GM19328 (cell line): Measurements from ENCODE around the gene GNAS.

ENCODE experiments used
- ATAC-seq: cut with Tn5 transposase; IDR thresholded peaks from one replicate; pipeline ENCODE4 v1.9.1; 2021; ENCODE audit warnings: mild to moderate bottlenecking, moderate library complexity; ENCODE audit not compliant: unreplicated experiment

The GNAS gene

DNA sequence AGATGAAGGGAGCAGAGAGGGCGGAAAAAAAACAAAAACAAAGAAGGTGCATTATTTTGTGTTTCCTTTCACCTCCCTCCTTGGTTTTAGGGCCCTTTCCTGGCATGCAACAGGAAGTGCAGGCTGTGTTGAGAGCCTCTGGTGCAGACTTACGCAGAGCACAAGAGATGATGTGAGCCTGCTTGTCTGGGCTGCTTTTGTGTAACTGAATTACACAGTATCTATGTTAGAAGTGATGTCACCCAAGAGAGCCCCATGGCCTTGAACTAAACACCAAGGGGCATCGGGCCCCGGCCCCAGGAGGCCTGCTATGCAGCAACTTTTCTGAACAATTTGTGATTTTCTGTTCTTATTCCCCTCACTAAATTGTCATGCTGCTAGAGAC, 25.5 kb downstream of the GNAS start:
- ATAC-seq: no peak

DNA sequence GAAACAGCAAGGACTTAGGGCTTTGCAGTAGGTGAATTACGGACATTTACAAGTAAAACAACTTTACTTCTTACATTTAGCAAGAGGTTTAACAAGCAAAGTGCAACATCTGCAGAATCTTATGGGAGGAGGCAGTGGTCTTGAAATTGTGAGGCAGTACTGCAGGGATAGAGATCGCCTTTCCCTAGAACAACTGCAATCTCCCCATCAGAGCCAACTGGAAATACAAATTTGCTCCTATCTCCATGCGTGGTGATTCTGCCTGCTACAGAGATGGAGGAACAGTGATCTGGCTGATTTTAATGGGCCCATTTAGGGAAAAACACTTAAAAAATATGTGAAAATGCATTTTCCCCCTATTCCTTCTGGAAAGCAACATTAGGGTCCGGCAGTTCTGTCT, 25.9 kb downstream of the GNAS start:
- no peak for ATAC-seq

DNA sequence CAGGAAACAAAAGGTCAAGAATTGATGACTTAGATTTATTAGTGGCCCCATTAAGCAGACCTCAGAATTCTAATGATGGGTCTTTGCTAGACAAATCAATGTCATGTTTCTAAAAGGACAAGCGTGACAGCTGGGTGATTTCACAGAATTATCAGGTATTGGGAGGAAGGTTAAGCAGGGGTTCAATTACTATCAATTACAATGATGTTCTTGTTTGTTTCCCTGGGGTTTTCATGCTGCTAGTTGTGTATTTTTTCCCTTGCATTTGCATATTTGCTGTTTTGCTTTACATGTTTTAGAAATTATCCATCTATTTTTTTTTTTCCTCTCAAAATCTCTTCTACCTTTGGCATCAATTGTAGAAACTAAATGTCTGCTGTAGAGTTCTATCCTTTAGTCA, 27.9 kb downstream of the GNAS start:
- ATAC-seq: no peak

DNA sequence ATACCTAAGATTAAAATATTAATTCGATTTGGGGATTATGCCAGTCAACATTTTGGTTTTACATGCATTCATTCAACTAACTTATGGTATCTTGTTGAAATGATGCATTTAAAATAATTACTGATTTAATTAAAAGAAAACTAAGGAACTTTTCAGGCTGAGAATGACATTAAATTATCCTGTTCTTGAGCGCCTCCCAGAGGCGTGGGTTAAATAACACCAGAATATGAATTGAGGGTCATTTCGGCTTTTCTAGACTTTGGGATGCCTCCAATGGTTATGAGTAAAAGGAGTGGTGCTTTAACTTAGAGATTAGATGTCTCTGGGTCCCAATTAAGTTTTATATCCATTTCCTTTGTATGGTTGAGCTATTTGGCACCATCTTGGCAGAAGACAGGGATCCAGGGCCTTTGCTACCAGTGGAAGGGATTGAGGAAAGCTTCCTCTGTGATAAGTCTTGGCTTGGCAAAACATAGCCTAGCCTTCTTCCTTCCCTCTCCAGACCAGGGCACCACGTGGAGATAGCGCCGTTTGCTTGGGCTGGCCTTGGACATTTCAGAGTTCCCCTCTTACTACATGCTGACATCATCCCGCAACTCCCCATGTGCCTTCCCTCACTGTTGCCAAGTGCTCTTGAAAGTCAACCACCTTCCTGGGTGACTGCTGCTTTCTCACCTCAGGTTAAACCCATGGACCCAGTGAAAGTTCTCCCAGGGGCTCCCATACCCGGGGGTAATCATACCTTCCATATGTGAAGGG, 28.7 kb downstream of the GNAS start:
- no peak for ATAC-seq

DNA sequence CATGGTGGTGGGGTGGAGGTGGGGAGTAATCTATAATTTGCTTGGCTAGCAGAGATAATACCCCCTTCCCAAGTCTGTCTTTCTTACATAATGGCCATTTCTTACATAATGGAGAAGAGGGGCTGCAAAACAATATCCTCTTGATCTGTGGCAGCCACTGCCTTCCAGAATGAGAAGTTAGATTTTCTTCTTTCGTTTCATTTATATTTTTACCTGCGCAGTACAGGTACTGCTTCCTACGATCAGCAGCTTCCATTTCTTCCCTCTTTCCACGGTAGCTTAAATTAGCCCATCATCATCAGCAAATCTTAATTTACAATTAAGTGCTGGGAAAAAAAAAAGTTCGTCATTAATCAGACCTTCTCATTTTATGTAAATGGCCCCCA, 30.2 kb downstream of the GNAS start:
- ATAC-seq: no peak

DNA sequence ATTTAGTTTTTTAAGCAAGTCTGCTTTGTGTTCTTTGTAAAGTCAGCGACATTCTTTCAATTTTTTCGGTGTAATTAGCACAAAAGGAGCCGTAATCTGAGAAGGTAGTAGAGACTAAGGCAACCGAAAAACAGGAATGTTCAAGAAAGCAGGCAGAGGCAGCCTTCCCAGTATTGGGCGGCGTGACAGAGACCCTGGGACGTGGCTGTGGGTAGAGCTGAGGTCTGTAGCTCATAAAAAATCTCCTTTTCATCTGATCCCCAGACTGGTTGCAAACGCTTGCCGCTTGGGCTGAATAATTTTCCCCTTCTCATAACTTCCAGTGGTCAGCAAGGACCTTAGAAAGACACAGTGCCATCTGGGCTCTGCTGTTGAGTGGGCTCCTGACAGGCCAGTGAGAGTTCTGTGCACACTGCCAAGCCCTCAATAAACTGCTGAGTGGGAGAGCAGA, 30.8 kb downstream of the GNAS start:
- no peak for ATAC-seq

DNA sequence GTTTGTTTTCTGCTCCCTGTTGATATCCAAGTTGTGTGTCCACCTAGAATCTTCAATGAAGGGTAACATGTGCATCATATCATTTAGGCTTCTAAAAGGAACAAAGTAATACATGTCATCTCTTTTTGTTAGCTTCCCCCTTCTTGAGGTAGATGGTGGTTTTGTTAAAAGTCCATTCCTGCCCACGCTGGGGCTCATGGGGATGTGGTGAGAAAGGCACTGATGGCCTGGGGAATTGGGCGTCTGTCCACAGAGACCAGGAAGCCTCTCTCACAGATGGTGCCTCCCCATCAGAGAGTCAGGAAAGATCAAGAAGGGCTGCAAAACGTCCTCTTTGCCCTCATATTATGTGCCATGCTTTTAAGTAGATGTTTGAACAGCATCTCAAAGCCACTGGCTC, 32.5 kb downstream of the GNAS start:
- ATAC-seq: no peak

DNA sequence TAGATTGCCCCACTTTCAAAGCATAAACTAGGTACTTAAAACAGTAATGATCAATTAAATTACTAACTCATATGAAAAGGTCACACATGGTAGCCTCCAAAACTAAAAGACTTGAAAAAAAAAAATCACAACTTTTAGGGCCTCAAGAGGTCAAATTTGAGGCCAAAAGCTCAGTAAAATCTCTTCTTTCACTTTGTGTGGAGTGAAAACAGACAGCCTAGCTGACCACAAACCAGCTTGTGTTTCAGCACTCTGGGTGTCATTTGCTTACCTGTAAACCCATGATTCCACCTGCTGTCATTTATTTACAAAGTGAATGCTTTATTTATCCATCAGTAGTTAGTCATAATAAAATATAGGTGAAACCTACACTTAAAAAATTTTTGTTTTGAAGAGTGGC, 34.0 kb downstream of the GNAS start:
- ATAC-seq: no peak

DNA sequence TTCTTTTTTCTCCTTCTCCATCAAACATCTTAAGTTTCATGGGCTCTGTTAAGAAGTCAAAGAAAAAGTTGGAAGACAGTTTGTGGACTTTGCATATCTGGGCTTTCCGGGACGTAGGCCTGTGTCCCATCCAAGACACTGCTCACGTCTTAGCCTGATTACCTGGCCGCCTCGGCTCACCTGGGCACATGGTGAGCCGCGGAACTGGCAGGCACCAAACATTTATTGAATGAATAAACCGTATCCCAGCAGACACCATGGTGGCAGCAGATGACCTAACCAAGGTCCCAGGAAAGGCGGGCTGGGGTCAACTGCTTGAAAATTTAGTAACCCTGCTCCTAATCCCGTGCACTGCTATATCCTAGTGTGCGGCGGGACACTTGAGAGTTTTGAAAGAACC, 35.6 kb downstream of the GNAS start:
- ATAC-seq: no peak

DNA sequence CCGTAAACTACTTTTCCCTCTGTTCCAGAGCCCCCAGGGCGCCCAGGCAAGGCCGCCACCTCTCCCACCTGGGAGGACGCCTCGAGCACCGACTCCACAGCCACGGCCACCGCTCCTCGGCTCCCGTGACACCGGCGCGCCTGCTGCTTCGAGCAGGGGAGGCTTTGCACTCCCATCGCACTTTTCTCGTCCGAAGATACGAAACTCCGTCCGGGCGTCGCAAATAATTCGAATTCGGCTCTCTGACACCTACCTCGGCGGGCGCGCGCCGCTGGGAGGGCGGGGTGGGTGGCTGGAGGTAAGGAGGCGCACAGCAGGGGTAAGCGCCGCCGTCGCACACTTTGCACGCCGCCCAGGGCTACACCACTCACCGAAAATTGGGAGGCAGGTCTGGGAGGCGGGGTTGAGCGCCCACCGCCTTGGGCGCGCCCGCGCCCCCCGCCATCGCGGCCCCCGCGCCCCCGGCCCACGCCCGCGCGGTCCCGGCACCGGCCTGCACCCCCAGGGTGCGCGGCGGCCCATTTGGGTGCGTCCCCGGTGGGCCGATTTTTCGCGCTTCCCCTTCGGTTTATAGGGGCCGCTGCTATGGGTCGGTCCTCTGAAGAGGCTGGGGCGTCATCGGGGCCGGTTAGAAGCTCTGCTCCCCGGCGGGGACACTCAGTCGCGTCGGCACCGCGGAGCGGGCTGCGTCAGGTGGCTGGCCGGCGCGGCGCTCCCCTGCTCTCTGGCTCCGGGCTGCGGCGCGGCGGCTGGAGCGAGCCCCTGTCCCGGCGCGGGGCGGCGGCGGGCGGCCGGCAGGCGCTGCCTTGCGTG, 36.2 kb downstream of the GNAS start:
- peak; percentile 27 for ATAC-seq

DNA sequence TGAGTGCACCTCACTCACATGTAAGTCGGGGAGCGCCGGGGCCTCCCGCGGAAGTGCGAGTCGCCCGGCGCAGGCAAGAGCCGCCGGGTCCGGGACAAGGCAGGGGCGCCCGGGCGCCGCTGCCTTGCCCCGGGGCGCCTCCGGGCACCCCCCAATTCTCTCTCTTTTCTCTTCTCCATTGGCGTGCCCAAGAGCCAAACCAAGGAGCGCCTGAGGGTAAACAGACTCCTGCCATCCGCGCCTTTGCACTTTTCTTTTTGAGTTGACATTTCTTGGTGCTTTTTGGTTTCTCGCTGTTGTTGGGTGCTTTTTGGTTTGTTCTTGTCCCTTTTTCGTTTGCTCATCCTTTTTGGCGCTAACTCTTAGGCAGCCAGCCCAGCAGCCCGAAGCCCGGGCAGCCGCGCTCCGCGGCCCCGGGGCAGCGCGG, 36.8 kb downstream of the GNAS start:
- ATAC-seq: no peak

DNA sequence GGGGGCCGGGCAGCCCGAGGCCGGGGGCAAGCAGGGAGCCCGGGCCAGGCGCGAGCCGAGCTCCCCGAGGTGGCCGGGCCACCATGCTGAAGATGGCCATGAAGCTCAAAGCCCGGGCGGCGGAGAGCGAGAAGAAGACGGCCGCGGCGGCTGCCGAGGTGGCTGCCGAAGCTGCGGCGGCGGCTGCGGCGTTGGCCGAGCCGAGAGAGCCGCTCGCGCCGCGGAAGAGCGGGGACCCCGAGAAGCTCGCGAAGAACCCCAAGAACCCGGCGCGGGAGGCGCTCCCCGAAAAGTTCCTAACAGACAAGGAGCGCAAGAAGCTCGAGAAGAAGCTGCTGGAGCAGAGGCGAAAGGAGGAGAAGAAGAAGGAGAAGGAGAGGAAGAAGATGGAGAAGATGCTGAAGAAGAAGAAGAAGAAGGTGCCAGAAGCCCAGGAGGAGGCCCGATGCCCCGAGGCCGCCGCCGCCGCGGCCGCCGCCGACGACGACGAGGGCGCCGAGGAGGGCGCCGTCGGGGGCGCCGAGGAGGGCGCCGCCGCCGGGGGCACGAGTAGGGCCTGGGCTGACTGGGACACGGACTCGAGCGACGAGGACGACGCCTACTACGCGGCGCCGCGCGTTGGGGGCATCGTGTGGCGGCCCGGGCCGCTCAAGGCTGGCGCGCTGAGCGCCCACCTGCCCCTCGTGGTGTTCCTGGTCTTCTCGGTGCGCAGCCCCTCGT, 37.4 kb downstream of the GNAS start:
- ATAC-seq: peak; percentile 1

DNA sequence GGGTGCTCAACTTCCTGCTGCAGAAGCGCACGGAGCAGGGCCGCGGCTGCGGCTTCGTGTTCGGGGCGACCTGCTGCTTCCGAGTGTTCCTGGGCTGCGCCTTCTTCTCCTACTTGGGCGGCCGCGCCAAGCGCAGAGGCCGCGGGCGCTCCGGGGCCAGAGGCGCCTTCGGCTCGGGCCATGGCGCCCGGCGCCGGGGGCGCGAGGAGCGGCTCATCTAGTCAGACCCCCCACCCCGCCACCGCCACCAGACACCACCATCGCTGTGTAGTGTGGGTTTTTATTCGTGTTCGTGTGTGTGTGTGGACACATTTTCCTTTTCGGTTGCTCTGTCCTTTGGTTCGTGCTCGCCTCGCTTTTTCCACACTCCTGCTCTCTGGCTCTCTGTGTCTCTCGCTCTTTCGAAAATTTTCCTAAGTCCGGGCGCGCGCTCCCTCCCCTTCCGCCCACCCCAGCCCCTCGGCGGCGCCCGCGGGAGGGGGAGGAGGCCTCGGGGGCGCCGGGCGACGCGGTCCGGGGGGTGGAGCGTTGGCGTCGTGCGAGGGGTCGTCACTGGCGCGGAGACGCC, 38.1 kb downstream of the GNAS start:
- ATAC-seq: peak; percentile 27

DNA sequence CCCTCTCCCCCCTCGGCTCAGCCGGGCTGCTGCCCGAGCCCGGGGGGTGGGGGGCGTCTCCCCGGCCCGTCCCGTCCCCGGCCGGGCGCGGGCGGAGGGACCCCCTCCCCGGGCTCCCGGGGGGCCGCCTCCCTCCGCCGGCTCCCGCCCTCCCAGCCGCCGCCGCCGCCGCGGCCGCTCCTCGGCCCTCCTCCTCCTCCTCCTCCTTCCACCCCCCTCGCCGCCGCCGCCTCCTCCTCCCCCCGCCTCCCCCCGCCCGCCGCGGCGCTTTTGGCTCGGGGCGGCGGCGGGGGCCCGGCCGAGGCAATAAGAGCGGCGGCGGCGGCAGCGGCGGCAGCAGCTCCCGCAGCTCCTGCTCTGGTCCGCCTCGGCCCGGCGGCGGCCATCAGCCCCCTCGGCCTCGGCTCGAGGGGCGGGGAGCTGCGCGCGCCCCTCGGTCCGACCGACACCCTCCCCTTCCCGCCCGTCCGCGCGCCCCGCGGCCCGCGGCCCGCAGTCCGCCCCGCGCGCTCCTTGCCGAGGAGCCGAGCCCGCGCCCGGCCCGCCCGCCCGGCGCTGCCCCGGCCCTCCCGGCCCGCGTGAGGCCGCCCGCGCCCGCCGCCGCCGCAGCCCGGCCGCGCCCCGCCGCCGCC, 38.7 kb downstream of the GNAS start:
- peak; percentile 32 for ATAC-seq

DNA sequence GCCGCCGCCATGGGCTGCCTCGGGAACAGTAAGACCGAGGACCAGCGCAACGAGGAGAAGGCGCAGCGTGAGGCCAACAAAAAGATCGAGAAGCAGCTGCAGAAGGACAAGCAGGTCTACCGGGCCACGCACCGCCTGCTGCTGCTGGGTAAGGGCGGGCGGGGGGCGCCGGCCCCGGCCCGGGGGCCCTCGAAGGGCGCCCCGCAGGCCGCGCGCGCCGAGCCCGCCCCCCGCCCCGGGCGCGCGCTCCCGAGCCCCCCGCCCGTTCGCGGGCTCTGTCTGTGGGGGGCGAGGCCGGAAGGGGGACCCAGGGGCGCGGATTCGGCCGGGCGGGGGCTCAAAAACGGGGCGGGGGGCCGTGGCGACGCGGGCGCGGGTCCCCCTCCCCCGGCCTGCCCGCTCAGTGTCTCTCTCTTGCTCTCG, 39.2 kb downstream of the GNAS start:
- no peak for ATAC-seq

DNA sequence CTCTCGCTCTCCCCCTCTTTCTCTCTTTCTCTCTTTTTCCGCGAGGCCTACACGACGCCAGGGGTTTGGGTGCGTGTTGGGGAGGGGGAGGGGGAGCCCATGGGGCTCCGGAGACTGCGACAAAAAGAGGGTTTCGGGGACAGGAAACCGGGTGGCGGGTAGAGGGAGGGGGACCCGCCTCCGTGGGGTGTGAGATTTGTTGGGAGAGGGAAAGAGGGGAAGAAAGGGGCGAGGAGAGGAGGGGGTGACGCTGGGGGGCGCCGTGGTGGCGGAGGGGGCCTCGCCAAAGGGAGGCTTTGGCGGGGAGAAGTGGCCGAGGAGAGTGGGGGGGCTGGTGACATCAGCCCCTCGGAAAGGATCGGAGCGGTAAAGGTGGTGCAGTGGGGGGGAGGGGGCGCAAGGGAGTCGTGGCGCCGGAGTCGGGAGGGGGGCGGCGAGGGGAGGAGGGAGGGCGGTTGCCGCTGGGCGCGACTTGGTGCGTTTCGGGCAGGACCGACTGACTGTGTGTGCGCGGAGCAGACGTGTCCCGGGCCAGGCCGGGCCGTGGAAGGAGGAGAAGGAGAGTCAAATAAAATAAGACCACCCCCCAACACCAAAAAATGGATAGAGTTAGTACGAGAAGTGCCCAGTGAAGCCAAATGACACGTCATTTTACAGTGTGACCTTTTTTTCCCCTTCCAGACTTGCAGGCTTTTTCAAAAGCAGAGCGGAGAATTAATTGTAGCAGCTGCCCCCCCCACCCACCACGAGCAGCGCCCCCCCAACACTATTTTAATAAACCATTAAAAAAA, 39.8 kb downstream of the GNAS start:
- ATAC-seq: no peak

DNA sequence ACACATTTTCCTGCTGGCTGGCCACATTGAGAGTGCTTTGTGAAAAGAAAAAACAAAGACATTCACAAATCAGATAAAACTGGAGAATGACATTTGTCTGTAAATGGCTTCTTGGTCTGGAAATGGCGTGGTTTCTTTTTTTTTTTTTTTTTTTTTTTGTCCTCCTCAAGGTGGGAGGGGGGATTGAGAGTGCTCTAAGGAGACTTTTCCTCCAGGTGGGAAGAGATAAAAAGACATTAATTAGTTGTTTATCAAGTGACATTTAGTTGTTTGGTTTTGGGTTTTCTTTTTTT, 40.4 kb downstream of the GNAS start:
- no peak for ATAC-seq

DNA sequence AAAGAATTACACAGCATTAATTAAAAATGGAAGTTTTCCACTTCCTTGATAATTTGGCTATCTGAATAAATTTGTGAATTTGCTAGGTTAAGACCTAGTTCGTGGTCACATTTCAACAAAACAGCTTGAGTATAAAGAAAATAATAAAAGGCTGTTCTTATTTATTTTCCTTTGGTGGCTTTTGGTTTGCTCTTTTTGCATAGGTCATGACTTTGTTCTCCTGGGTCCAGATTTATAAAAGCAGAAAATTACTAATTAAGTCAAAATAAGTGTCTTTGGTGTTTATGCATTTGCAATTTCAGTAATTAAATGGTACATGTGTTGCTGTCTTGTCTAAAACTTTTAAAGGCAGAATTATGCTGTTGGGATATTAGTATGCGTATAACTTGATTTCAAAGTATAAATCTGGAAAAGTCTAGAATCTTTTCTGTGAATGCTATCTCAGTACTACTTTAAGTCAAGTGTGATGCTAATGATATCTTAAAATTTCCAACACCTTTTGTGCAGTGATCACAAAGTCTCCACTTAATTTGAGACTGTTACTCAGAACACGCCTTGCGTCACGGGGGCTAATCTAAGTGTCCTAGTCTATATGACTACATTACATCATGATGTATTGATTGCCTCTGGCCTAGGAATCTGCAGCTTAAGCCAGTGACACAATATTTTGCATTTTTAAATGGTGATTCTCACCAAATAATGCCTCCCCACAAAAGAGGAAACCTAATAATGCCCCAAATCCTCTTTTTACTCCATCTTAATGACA, 41.0 kb downstream of the GNAS start:
- ATAC-seq: no peak

DNA sequence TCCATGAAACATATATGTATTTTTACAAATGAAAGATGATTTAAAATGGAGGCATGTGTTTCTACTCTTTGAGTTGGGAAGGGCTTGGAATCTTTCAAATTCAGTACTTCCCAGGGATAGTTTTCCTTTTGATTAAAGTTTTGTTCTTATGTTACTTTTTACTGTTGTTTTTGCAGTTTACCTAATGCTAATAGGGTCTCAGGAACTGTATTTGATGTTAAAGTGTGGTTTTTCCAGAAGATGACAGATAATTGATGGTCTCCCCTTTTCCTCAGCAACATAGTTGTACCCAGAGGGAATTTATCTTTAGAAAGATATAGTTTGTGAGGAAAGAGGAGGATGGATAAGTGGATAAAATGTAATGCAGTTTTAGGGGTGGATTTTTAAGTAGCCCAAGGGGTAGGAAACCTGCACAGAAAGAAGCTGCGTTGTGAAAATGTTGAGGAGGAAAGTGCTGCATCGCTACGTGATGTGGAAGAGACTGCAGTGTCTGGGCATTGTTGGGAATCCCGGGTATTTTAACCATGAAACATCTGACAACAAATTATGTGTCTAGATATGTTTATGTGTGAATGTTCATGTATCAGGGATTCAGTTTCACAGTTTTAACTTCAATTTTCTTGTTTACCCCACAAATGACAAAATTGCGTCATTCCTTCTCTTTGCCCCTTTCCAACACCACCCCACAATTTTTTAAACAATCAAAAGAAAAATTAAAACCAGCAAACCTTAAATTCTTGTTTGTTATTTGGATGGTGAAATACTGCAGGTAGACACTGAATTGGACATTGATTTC, 42.3 kb downstream of the GNAS start:
- no peak for ATAC-seq
